NCI-H526 (cell line): ENCODE data around the gene IL19.
A peak's percentile ranks its signal among the peaks of the same experiment; 100 is the strongest.

Experiments used
- DNase-seq, 2 experiments: peaks; one replicate each; lab custom pipeline; 2025; lab: John Stamatoyannopoulos, UW

Gene IL19

DNA sequence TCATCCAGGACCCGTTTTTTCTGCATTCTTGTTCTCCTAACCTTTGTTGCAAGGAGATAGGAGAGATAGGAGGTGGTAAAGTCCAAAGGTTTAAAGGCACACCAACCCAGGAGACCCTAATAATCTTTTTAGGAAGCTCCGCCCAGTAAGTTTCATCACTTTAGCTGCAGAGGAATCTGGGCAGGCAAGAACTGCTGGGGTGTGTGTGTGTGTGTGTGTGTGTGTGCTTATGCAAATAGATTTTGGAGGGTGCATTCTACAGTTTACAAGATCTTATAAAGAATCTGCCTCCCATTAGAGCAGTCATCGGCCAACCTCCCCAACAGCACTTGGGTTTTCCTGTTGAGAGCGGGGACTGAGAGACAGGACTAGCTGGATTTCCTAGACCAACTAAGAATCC is 5.7 kb downstream of the IL19 start:
- DNase-seq = peak in 1 of 2 experiments; percentile 19

DNA sequence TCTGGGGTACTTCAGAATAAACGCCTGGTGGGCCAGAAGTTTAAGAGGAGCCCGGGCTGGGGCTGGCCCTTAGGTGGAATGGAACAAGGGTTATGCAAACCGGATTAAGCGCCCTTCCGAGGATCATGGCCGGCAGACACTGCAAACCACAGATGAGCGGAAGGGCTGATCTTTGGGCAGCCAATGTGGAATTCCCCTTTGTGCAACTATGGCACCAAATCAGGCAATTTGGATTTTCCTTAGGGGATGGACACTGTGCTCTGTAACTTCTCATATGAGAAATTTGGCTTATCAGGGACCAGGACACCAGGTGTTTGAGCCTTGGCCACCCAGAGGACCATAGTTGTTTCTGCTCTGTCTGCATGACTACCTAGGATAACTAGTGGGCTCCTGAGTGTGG is 7.5 kb downstream of the IL19 start:
- DNase-seq = no peak

DNA sequence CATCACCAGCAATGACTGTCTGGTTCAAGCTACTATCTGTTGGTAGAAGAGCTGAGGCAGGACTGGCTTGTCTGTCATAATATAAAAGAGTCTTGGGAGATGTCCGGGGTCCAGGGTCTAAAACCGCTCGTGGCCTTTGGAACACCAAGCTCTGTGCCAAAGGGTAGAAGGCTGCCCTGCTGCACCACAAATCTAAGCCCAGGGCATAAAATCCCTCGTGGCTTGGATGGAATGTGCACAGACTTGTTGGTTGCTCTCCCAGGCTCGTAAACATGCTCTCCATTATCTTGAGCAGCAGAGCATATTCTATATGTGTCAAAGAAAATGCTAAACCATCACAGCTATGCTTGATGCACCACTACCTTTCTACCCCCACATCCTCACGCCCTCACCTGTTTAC is 8.3 kb downstream of the IL19 start:
- peak in 1 of 2 experiments; percentile 6 for DNase-seq

DNA sequence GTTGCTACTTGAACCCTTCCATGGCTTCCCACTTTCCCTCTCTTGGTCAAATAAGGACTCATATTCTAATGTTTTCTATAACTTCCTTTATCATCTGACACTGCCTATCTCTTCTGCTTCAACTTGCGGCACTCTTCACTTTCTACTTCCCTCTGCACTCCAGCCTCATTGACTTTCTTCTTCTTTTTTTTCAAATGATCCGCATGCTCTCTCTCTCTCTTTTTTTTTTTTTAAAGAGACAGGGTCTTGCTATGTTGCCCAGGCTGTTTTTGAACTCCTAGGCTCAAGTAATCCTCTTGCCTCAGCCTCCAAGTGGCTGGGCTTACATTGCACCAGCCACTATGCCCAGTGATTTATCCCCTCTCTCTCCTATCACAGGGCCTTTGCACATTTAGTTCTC is 9.1 kb downstream of the IL19 start:
- DNase-seq = no peak

DNA sequence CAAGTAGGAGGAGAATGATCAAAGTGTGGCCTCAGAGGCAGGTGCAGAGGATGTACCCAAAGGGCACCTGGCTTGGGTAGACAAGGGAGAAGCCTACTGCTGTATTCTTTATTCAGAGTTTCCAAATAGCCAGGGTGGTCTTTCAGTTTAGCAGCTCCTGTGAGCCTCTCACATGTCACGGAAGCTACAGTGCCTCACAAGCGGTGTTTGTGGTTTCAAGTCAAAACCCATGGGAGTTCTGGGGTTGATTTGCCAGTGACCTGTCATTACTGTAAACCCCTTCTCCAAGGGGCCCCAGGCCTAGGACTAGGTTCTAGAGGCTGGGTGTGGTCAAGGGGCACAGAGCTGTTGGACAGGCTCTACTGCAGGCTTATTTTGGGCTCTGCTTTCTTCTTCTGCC is 11.9 kb downstream of the IL19 start:
- DNase-seq = no peak

DNA sequence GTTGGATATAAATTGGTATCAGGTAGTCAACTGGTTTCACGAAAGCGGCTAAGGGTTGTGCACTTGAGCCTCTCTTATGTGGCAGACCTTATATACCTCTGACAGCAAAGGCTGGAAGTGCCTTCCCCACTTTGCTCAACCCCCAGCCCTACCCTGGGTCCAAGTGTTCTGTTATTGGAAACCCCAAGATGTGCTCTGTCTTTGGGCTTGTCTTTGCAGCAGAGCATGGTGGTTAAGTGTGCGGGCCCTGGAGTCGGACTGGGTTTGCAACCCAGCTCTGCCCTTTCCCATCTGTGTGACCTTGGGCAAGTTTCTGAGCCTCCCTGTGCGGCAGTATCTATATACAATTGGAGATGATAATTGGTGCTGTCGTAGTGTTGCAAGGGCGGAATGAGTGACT is 12.9 kb downstream of the IL19 start:
- no peak for DNase-seq

DNA sequence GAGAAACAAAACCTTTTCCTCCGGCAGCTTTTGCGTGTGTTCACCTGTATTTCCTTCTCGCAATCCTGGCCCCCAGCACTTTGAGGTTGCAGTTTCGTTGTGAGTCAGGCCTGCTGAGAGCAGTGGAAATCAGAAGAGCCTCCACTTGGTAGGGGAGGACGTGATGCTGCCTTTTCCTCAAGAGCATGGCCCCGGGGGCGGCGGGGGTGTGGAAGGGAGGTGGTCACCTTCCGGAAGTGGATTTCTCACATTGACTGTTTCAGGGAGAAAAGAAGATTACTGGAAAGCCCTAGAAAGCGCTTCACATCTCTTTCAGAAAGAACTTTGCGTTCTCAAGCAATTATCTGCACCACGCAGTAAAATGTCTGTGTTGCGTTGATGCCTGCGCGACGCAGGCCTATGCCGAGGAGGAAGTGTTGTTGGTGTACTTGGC is 13.9 kb downstream of the IL19 start:
- no peak for DNase-seq

DNA sequence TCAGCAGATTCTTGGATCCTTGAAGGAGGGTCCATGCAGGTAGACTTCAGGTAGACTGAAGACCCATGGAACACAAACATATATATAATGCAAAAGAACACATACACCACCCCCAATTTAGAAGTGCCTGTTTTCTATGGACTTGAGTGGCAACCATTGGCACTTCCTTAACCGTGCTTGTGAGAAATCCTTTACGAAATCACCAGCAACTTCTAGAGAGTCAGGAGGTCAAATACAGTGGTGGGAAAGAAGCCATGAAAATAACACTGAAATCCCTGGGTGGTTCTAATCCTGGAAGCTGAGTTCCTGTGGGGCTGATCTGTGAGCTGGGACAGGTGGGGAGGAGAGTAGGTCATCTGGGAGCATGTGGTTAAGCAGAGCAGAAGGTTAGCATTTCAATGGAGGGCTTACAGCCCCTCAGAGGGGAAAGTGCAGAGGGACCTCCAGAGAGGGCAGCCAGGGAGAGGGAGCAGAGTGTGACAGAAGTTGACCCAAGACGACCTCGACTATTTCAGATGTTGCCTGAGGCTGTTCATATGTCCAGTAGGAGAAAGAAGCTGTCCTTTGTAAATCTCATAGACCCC is 14.7 kb downstream of the IL19 start:
- no peak for DNase-seq

DNA sequence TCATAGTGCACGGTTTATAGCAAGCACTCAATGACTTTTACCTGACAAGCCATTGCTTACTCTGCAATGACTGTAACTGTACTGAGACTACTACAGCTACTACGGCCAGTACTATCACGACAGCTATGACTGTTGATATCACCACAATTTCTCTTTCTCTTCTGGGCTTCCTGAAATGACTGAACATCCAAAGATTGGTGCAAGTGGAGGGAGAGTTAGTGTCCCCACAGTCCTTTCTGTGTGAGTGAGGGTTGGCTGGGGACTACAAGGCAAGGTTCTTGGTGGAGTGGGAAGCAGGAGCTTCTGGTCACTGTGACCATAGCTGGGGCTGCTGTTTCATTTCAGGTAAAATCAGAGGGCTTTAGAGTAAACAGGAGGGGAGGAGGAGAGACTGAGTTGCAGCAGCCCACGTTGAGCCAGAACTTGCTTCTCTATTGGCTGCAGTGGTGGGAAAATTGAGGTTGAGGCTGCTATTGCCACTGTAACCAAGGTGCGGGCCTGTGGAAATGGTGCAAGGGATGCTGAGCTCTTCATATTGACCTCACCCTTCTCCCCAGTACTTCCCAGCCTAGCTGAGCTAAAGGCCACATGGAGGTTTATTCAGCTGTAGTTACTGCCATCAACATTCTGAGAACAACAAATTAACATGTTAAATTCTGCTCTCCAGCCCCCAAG is 15.8 kb downstream of the IL19 start:
- no peak for DNase-seq

DNA sequence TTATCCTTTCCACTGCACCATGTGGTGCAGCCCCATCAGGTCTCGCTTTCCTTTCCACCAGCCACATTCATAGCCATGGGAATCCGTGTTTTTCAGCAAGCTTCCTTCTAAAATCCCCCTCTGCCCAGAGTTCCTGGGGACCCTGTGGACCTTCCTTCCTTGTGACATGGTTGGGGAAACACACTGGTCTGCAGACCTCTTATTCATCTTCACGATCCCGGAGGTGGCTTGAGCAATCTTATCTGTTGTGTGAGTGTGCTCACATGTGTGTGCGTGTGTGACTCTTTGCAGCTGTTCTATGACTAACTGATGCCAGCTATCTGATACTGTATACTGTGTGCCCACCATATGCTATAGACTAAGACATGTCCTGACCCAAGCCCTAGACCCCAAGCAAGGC is 17.3 kb downstream of the IL19 start:
- no peak for DNase-seq

DNA sequence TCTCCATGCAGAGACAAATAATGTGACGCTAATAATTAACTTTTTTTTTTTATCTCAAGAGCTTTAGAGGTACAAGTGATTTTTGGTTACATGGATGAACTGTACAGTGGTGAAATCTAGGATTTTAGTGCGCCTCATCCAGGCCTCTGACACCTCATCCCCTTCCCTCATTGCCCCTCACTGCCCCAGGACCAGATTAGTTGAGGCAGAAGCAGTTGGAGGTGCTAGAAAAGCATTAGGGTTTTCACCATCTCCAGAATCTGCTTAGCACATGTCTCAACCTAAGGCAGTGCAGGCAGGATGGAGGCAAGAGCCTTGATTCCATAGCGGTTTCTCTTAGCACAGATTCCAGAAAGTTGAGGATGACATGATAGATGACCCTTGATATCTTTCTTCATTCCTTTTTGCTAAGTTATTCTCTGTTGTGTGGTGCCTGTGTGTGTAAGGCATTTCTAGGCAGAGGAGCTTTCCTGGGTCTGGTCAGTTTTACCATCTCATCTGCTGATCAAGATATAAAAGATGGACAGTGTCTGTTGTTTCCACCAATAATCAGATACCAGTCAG is 18.0 kb downstream of the IL19 start:
- DNase-seq = no peak

DNA sequence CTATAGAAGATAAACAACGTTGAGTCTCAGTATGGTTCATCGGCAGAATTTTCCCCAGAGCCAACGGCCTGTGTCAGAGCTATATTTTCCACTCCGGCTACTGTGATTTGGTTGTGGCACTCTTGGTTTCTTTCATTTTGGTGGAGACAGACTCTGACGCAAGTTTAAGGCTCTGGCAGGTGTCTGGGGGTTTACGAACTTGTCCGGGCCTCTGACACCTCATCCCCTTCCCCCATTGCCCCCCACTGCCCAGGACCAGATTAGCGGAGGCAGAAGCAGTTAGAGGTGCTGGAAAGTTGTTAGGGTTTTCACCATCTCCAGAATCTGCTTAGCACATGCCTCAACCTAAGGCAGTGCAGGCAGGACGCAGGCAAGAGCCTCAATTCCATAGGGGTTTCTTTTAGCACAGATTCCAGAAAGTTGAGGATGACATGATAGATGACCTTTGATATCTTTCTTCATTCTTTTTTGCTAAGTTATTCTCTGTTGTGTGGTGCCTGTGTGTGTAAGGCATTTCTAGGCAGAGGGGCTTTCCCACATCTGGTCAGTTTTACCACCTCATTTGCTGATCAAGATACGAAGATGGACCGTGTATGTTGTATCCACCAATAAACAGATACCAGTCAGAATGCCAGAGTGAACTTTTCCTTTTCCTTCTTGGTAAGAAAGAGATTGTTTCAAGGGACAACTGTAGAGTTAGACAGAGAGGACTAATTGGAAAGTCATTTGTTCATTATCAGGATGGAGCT is 20.1 kb downstream of the IL19 start:
- DNase-seq = no peak

DNA sequence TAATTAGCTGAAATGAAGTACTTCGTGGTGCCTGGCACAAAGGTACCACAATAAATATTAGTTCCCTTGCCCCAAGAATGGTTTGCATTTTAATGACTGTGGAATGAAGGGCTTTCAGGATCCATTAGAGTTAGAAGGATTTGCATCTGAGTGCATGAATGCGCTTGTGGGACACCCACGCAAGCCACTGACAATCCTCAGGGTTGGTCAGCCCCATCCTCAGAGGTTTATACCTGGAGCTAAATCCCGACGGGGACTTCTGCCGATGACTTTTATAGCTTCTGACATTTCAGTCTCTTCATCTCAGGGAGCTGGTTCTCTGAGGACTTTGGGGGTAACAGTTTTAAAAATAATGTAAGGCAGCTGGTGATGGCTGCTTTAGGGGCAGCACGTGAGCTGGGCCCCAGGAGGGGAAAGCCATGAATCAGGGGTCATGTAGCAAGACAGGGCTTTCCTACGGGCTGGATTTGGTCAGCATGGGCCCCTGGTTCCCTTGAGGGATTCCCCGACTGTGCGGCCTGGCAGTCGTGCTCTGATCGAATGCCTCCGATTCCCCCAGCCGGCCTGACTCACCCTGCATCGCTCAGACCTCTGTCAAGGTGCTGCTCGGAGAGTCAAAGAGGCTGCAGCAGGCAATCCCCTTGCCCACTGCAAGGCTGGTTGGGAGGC is 22.5 kb downstream of the IL19 start:
- DNase-seq = peak in 1 of 2 experiments; percentile 15

DNA sequence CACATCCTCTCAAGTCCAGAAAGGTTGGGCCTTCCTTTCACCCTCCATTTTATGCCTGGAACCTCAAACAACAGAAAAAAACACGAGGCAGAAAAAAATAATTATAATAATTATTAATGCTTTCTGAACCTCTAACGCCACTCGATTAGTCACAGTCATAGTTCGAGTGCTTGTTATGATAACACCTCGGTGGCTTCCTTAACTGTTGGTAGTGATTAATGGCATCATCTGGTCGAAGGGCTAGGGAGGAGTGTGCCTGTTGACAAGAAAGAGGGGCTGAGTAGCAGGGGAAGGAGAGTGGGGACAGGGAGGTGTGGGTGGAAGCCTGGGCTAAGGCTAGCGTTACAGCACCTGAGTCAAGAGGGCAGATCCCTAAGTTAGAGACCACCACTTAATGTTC is 23.0 kb downstream of the IL19 start:
- no peak for DNase-seq

DNA sequence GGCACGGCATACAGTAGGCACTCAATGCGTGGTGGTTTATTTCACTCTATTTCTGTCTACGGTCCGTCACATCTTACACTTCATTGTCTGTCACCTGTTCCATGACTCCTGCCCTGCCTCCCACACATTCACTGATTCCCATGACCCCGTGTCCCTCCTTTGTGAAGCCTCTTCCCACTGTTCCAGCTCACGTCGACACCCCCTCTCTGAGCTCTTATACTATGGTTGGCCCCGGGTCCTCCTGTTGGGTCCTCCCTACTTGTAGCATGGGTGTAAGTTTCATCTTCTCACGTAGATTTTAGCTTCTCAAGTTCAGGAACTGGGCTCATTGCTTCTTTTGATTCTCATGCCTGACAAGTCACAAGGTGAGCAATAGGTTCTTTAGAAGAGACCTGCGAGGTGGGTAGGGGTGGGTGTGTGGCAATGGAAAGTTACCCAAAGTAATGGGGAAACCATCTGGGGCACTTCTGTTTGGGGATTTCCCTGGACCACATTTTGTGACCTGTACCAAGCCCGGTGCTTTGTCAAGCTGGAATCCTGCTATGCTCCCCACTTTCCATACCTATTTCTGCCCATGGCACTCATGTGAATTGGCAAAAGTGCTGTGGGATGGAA is 23.8 kb downstream of the IL19 start:
- no peak for DNase-seq

DNA sequence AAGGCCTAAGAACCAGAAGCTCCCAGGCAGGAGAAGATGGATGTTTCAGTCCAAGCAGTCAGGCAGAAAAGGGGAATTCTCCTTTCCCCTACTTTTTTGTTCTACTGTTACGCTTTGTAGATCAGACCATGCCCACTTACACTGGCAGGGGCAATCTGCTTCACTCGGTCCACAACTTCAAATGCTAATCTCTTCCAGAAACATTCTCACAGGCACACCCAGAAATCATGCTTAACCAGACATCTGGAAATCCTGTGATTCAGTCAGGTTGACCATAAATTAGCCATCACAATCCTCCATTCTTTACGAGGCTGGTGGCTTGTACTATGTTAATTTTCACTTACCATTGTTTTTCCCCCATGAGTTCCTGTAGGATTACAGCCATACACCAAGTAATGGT is 25.5 kb downstream of the IL19 start:
- no peak for DNase-seq

DNA sequence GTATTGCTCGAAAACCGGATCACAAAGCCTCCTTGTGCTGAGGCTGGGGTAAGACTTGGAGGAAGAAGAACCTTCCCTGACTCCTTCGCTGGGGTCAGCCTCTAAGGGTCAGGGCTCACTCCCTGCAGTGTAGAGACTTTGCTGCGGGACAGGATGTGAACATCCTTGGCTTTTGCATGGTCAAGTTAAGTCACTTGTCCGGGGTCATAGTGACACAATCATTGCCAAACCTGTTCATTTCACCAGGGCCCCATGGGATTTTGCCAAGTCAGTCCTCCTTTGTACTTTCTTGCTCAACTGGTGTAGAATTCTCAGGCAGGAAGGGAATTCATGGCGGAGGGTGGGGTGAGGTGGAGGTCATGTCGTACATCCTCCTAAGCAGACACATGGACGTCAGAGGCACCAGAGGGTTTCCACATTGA is 26.4 kb downstream of the IL19 start:
- DNase-seq = no peak

DNA sequence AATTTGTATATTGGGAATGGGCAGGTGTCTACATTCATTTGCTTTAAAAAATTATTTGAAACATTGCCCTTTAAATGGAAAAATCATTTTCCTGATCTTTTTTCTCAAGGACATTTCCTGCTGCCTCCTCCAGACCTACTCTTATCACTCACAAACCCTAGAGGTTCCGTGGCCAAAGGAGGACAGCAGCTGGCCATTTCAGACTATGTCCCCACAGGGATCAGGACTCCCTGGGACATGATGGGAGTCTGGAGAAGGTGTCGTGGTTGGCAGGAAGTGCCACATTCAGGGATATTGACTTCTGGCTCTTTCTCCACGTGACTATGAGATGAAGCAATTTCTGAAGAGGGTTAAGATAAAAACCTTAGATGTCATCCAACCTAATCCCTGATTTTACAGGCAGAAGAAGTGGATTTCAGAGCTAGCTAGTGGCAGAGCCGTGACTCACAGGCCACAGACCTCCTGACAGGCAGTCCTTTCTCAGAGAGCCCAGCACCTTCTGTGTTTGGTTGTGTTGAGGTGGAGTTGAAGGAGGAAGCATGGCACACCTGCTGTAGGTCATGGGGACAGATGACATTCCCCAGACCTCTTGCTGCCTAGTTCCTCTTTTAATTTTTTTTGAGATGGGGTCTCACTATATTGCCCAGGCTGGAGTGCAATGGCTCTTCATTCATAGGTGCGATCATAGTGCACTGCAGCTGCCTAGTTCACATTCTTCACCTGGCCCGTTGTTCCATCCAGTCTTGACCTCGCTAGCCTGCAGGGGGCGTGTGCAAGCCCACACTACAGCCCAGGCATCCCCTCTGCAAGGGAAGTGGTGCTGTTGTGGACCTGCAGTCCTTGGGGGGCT is 27.2 kb downstream of the IL19 start:
- peak in 1 of 2 experiments; percentile 25 for DNase-seq

DNA sequence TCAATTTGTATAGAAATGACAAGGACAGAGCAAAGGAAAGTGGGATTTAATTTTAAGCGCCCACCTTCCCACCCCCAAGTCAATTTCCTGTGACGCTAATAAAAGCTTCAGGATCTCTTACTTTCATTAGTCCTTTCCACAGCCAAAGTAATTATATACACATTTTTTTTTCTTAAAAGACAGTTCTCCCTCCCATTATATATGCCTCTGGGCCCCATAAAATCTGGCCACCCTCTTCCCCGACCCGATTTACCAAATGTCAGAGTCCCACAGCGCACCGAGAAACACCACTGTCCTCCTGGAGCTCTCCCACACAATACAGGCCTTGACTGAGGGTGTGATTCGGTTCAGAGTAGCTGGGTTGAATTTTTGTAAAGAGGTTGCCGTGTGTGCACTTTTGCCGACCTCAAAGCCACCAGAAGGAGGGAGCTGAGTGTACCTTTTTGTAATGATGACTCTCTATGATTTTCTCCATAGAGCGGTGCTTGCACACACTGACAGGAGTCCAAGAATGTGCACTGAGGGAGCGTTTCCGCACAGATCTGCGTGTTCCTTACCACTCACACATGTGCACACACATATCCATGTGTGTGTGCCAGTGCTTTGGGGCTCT is 27.9 kb downstream of the IL19 start:
- no peak for DNase-seq

DNA sequence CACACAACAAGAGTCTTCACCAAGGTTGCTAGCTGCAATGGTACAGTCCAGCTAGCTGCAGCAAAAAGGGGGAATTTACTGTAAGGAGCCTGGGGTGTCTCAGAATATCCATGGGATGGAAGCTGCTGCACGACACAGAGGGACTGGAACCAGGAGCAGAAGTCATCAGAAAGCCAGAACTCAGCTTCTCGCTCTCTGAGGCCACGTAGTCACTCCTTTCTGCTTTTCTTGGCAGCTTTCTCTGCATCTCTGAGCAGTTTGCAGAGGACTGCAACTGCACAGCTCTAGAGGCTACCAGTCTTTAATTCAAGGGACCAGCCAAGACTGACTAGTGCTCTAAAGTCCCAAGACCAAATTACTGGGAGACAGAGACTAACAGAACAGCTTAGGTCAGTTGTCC is 28.7 kb downstream of the IL19 start:
- no peak for DNase-seq

DNA sequence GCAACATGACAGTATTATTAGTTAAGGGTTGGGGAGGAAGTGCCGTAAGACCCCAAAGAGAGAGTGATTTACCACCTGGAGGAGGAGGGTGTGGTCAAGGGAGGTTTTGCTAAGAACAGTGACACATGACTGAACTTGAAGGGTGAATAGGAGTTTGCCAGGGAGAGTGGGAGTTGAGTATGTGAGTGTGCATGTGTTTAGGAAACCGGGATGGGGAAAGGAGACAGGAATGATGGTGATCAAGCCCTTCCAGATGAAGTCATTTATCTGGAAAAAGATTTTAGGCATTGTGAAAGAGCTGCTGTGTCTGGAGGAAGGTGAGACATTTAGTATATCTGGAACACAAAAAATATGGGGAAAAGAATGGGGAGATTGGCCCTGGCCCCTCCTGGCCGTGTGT is 29.8 kb downstream of the IL19 start:
- no peak for DNase-seq
